Nephron (organoid): ENCODE measurements around the gene ADCY9.
"Not testable (repeated sequence)": the region's sequence is repeated elsewhere in the genome, so short reads cannot be mapped to it uniquely, and the experiment has no call there.

ENCODE experiments used
- H3K27ac Mint-ChIP-seq, 3 experiments: 2 replicates each; pipeline ENCODE4 v1.8.0; 2020; ENCODE audit warnings: mixed read lengths in 3 of 3, mild to moderate bottlenecking in 2 of 3, moderate library complexity in 1 of 3
- H3K27me3 Mint-ChIP-seq: 2 replicates; pipeline ENCODE4 v1.8.0; 2021; ENCODE audit warnings: low read depth, mild to moderate bottlenecking, moderate library complexity, mixed read lengths
- H3K36me3 Mint-ChIP-seq: 2 replicates; pipeline ENCODE4 v1.8.0; 2020; ENCODE audit warnings: low read depth, mixed read lengths
- H3K4me1 Mint-ChIP-seq: 2 replicates; pipeline ENCODE4 v1.8.0; 2020; ENCODE audit warnings: mixed read lengths
- H3K4me3 Mint-ChIP-seq, 3 experiments: 2 replicates each; pipeline ENCODE4 v1.8.0; 2020; ENCODE audit warnings: mild to moderate bottlenecking in 3 of 3, mixed read lengths in 3 of 3, moderate library complexity in 2 of 3
- H3K9me3 Mint-ChIP-seq: 2 replicates; pipeline ENCODE4 v1.8.0; 2020; ENCODE audit warnings: mixed read lengths
- TF ChIP-seq, protein P1 (sequence below), 3 experiments: fragments of 200-600 bp; sonication (generic); IDR thresholded peaks; one replicate each; pipeline ENCODE4 v1.5.0; 2021; ENCODE audit warnings: antibody characterized with exemption in 3 of 3; ENCODE audit not compliant: unreplicated experiment in 3 of 3

Gene ADCY9

DNA sequence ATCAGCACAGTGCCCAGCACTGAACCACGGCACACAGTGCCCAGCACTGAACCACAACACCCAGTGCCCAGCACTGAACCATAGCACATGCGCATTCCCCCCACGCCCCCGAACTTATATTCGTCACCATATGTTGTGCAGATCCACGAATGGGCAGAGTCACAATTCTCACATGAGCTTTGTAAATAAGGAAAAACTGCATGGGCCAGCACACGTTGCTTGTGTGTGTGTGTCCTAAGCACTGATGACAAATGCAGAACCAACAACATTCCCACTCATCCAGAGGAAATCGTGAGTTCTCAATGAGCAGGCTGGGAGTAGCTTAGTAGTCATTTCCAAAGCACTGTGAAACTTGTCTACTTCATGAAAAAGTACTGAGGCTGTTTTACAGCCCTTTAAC is 70.0 kb downstream of the ADCY9 start:
- TF ChIP-seq, protein P1, sequence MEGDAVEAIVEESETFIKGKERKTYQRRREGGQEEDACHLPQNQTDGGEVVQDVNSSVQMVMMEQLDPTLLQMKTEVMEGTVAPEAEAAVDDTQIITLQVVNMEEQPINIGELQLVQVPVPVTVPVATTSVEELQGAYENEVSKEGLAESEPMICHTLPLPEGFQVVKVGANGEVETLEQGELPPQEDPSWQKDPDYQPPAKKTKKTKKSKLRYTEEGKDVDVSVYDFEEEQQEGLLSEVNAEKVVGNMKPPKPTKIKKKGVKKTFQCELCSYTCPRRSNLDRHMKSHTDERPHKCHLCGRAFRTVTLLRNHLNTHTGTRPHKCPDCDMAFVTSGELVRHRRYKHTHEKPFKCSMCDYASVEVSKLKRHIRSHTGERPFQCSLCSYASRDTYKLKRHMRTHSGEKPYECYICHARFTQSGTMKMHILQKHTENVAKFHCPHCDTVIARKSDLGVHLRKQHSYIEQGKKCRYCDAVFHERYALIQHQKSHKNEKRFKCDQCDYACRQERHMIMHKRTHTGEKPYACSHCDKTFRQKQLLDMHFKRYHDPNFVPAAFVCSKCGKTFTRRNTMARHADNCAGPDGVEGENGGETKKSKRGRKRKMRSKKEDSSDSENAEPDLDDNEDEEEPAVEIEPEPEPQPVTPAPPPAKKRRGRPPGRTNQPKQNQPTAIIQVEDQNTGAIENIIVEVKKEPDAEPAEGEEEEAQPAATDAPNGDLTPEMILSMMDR (IDR thresholded peaks at IDR 0.05; ENCODE audit: unreplicated experiment in 3 of 3): no peak
- Mint-ChIP-seq H3K27me3 (no peaks in the 10 kb centered on the region), H3K4me3 (no peak overlapping the region), H3K36me3 (no peaks in the 10 kb centered on the region), H3K4me1 (peaks cover 26% of the 10 kb centered on the region), H3K9me3 (no peaks in the 10 kb centered on the region), H3K27ac (peak overlapping the region in 2 of 3 experiments; percentile 63 to 66)

GRCh38 chr16:4045561-4045960 is 70.7 kb downstream of the ADCY9 start:
- Mint-ChIP-seq H3K27ac (peak overlapping the region in 1 of 3 experiments; percentile 97), H3K4me1 (peaks cover 26% of the 10 kb centered on the region)
- not testable (repeated sequence) for H3K4me3 Mint-ChIP-seq, H3K36me3 Mint-ChIP-seq, H3K27me3 Mint-ChIP-seq, H3K9me3 Mint-ChIP-seq

DNA sequence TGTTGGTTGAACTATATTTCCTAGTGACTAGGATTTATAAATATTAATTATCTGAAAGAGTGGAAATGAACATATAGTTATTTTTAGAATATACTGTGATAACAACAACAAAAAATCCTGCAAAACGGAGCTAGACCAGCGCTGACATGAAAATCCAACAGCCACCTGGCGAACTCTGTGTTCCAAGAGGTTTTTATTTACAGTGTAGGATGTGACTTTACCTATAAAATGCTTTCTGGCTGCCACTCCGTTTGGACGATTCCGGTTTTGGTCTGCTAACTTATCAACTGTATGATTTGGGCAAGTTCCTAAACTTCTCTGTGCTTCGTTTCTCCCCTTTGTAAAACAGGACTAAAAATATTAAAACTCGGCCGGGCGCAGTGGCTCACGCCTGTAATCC is 73.7 kb downstream of the ADCY9 start:
- TF ChIP-seq, protein P1 (IDR thresholded peaks at IDR 0.05; ENCODE audit: unreplicated experiment in 3 of 3): no peak
- H3K36me3 Mint-ChIP-seq: no peaks in the 10 kb centered on the region
- peaks cover 22% of the 10 kb centered on the region for H3K4me1 Mint-ChIP-seq
- H3K9me3 Mint-ChIP-seq: no peaks in the 10 kb centered on the region
- no peaks in the 10 kb centered on the region for H3K27me3 Mint-ChIP-seq
- H3K27ac Mint-ChIP-seq: peak overlapping the region in 2 of 3 experiments; percentile 29 to 78
- no peak overlapping the region for H3K4me3 Mint-ChIP-seq

- Mint-ChIP-seq H3K36me3 (no peaks in the 10 kb centered on the region), H3K4me3 (no peak overlapping the region), H3K27ac (no peak overlapping the region), H3K27me3 (no peaks in the 10 kb centered on the region), H3K9me3 (no peaks in the 10 kb centered on the region), H3K4me1 (peaks cover 11% of the 10 kb centered on the region)
- TF ChIP-seq, protein P1 (IDR thresholded peaks at IDR 0.05; ENCODE audit: unreplicated experiment in 3 of 3): no peak
Measured at GRCh38 chr16:4038448-4038847, 77.8 kb downstream of the ADCY9 start.

GRCh38 chr16:4036952-4037351 is 79.3 kb downstream of the ADCY9 start:
- not testable (repeated sequence) for H3K9me3 Mint-ChIP-seq, H3K27me3 Mint-ChIP-seq

GRCh38 chr16:4034963-4035362 is 81.3 kb downstream of the ADCY9 start:
- Mint-ChIP-seq H3K4me3 (no peak overlapping the region), H3K36me3 (no peaks in the 10 kb centered on the region), H3K27me3 (peaks cover 4% of the 10 kb centered on the region), H3K9me3 (no peaks in the 10 kb centered on the region), H3K4me1 (peaks cover 17% of the 10 kb centered on the region), H3K27ac (no peak overlapping the region)
- TF ChIP-seq, protein P1 (IDR thresholded peaks at IDR 0.05; ENCODE audit: unreplicated experiment in 3 of 3): no peak

More at GRCh38 chr16:4036952-4037351, 79.3 kb downstream of the ADCY9 start:
- peaks cover 17% of the 10 kb centered on the region for H3K4me1 Mint-ChIP-seq
- H3K4me3 Mint-ChIP-seq, H3K36me3 Mint-ChIP-seq, H3K27ac Mint-ChIP-seq: not testable (repeated sequence)

GRCh38 chr16:4033951-4034350 is 82.3 kb downstream of the ADCY9 start:
- no peaks in the 10 kb centered on the region for H3K9me3 Mint-ChIP-seq
- no peak overlapping the region for H3K27ac Mint-ChIP-seq
- peaks cover 4% of the 10 kb centered on the region for H3K27me3 Mint-ChIP-seq
- peaks cover 16% of the 10 kb centered on the region for H3K4me1 Mint-ChIP-seq
- TF ChIP-seq, protein P1 (IDR thresholded peaks at IDR 0.05; ENCODE audit: unreplicated experiment in 3 of 3): no peak
- no peaks in the 10 kb centered on the region for H3K36me3 Mint-ChIP-seq
- no peak overlapping the region for H3K4me3 Mint-ChIP-seq
